ENCODE data around the gene LGSN.
"Not testable (repeated sequence)": the region's sequence is repeated elsewhere in the genome, so short reads cannot be mapped to it uniquely, and the experiment has no call there.

LGSN gene

DNA sequence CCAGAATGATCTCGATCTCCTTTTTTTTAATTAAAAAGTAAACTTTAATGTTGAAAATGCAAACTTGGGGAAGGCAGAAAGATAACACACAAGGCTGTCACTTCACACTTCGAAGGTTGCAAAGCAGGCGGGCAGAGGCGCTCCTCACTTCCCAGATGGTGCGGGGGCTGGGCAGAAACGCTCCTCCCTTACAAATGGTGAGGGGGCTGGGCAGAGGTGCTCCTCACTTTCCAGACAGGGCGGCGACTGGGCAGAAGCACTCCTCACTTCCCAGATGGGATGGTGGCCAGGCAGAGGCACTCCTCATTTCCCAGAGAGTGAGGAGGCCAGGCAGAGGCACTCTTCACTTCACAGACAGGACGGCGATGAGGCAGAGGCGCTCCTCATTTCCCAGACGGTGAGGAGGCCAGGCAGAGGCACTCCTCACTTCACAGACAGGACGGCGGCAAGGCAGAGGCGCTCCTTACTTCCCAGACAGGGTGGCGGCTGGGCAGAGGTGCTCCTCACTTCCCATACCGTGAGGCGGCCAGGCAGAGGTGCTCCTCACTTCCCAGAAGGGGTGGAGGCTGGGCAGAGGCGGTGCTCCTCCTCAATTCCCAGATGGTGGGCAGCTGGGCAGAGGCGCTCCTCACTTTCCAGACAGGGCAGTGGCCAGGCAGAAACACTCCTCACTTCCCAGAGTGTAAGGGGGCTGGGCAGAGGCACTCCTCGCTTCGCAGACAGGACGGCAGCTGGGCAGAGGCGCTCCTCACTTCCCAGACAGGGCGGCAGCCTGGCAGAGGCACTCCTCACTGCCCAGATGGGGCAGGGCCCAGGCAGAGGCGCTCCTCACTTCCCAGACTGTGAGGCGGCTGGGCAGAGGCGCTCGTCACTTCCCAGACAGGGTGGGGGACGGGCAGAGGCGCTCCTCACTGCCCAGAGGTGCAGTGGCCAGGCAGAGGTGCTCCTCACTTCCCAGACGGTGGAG lies 91.6 kb downstream of the LGSN start:
- not testable (repeated sequence) for DNase-seq

DNA sequence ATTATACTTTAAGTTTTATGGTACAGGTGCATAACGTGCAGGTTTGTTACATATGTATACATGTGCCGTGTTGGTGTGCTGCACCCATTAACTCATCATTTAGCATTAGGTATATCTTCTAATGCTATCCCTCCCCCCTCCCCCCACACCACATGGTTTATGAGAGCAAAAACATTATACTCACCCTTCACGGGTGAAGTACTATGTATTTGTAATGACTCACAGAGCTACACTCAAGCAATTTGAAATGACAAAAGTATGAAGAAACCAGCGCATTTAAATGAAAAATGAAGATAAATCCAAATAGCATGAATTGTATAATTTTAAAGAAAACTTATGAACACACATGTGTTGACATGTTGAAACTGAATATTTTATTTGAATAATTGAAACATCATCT lies 93.8 kb downstream of the LGSN start:
- not testable (repeated sequence) for DNase-seq
